NCI-H2171 treated with DMSO at 0.1 percent for 48 hours (cell line): ENCODE data around the gene EMP1.
"Not testable (repeated sequence)": the region's sequence is repeated elsewhere in the genome, so short reads cannot be mapped to it uniquely, and the experiment has no call there.

Experiments used
- DNase-seq: peaks from one replicate; lab custom pipeline; 2025; lab: John Stamatoyannopoulos, UW

The EMP1 gene

DNA sequence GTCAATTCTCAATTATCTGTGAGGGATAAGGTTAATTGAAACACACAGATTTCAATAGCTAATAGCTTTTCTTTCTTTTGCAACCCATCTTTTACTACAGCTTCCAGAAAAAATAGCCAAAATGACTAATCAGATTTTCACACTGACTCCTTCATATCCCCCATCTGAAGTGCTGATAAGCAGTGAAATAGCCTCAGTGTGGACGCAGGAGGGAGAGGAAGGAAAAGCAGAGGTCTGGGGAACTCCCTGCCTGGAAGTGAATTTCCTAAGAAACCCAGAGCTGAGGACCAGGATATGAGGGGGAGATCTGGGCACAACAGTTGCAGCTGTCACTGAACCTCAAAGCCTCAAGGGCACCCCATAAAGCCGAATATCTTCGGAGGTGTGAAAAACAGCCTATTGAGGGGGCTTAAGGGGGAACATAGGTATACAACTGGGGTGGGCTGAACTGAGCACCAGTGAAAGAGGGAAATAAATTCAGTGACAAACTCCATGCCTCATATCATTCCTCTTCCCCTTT is 60.9 kb downstream of the EMP1 start:
- no peak for DNase-seq

DNA sequence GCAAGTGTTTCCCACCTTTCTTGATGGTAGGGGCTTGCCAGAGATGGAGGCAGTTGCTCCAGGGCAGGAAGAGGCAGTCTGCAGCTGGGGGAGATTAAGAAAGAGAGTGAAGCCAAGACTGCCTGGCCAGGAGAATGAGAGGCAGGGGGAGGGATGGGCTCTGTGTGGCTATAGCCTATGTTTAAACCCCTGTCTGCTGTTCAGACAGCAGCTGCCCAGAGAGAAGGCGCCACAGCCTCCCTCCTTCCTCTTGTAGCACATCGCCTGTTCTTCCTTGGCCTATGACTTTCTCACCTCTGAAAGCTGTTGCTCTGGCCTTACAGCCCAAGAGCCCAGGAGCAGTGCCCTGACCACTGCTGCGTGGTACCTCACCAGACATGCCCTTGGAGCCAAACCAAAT is 61.7 kb downstream of the EMP1 start:
- DNase-seq = no peak

DNA sequence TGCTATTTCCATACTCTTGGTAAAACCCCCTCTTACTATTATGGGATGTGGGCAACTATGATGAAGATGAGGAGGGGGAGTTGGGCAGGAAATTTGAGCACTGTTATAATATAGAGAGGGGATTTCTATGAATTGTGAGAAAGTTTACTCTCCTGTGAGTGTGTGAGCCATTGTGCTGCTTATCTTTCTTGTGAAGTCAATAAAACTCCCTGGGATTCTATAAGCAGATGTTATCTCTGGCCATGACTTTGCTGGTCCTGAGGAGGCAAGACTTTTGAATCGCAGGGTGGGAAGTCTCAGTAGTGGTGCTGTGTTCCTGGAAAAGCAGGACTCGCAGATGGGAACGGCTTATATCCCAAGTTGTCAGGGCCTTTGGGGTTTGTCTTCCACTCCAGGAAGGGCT is 62.2 kb downstream of the EMP1 start:
- no peak for DNase-seq

DNA sequence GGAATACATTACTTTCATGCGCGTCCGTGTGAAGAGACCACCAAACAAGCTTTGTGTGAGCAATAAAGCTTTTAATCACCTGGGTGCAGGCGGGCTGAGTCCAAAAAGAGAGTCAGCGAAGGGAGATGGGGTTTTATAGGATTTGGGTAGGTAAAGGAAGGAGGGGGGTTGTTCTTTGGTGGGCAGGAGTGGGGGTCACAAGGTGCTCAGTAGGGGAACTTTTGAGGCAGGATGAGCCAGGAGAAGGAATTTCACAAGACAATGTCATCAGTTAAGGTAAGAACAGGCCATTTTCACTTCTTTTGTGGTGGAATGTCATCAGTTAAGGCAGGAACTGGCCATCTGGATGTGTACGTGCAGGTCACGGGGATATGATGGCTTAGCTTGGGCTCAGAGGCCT is 63.1 kb downstream of the EMP1 start:
- not testable (repeated sequence) for DNase-seq

DNA sequence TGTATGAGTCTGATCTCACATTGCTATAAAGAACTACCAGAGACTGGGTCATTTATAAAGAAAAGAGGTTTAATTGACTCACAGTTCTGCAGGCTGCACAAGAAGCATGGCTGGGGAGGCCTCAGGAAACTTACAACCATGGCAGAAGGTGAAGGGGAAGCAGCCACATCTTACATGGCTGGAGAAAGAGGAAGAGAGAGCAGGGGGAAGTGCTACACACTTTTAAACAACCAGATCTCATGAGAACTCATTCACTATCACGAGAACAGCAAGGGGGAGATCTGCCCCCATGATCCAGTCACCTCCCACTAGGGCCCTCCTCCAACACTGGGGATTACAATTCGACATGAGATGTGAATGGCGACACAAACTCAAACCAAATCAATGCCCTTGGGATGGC is 71.3 kb downstream of the EMP1 start:
- not testable (repeated sequence) for DNase-seq

DNA sequence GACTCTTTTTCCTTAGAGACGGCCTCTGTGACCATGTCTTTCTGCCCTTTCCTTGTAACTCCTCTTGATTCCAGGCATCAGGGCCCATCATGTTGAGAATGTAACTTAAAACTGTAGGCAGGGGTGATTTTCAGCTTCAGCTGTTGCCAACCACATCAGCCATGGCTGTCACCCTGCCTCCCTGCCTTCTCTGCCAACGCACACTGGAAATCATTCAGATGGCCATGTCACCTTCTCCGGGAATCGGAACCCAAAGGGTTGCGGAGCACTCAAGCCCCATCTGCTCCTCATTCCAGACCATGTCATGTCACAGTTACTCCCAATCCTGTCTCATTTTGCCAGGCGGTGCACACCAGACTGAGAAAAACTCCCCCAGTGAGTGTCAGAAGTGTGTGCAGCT is 72.1 kb downstream of the EMP1 start:
- DNase-seq = no peak
